Mesendoderm (in vitro differentiated cells): ENCODE results near the gene PHF21A.

Source experiments
- DNase-seq: peaks from one replicate; pipeline ENCODE4 v3.0.0; 2013
- H2AK5ac ChIP-seq: 2 replicates; pipeline ENCODE4 v1.6.1; 2013; ENCODE audit warnings: low read length, inconsistent platforms
- H2BK120ac ChIP-seq: 2 replicates; pipeline ENCODE4 v1.6.1; 2013; ENCODE audit warnings: low read depth, mild to moderate bottlenecking, low read length, moderate library complexity, mixed read lengths
- H2BK15ac ChIP-seq: replicated peaks from 2 replicates; pipeline ENCODE4 v1.6.1; 2013; ENCODE audit warnings: low read depth, mild to moderate bottlenecking, moderate library complexity
- H2BK5ac ChIP-seq: 2 replicates; pipeline ENCODE4 v1.6.1; 2013; ENCODE audit warnings: low read length, inconsistent platforms
- H3K18ac ChIP-seq: 2 replicates; pipeline ENCODE4 v1.6.1; 2013; ENCODE audit warnings: mild to moderate bottlenecking, low read length, mixed read lengths
- H3K23ac ChIP-seq: one replicate; pipeline ENCODE4 v1.6.1; 2013; ENCODE audit warnings: low read length
- H3K27ac ChIP-seq: 2 replicates; pipeline ENCODE4 v1.5.1; 2013; ENCODE audit warnings: low read depth, mild to moderate bottlenecking, inconsistent platforms, low read length, moderate library complexity
- H3K27me3 ChIP-seq: 2 replicates; pipeline ENCODE4 v1.6.1; 2013; ENCODE audit warnings: low read length, control low read depth, mild to moderate bottlenecking, inconsistent platforms; ENCODE audit not compliant: insufficient read depth, poor library complexity
- H3K36me3 ChIP-seq: 2 replicates; pipeline ENCODE4 v1.6.1; 2013; ENCODE audit warnings: low read length, inconsistent platforms; ENCODE audit not compliant: control insufficient read depth, insufficient read depth
- H3K4ac ChIP-seq: one replicate; pipeline ENCODE4 v1.6.1; 2013; ENCODE audit warnings: low read depth, mild to moderate bottlenecking, low read length, moderate library complexity
- H3K4me1 ChIP-seq: 2 replicates; pipeline ENCODE4 v1.6.1; 2013; ENCODE audit warnings: low read depth, low read length, inconsistent platforms; ENCODE audit not compliant: control insufficient read depth
- H3K4me2 ChIP-seq: 2 replicates; pipeline ENCODE4 v1.6.1; 2013; ENCODE audit warnings: low read length
- H3K4me3 ChIP-seq: 2 replicates; pipeline ENCODE4 v1.5.1; 2013; ENCODE audit warnings: mild to moderate bottlenecking, low read length
- H3K56ac ChIP-seq: one replicate; pipeline ENCODE4 v1.6.1; 2013; ENCODE audit warnings: low read length
- H3K79me1 ChIP-seq: 2 replicates; pipeline ENCODE4 v1.6.1; 2013; ENCODE audit warnings: low read length, inconsistent platforms
- H3K79me2 ChIP-seq: 2 replicates; pipeline ENCODE4 v1.6.1; 2013; ENCODE audit warnings: mild to moderate bottlenecking, low read length; ENCODE audit not compliant: control insufficient read depth, insufficient read depth
- H3K9ac ChIP-seq: 2 replicates; pipeline ENCODE4 v1.6.1; 2013; ENCODE audit warnings: low read length, inconsistent platforms
- H4K5ac ChIP-seq: one replicate; pipeline ENCODE4 v1.6.1; 2013; ENCODE audit warnings: low read length
- H4K8ac ChIP-seq: one replicate; pipeline ENCODE4 v1.6.1; 2013; ENCODE audit warnings: low read depth, mild to moderate bottlenecking, control low read depth, low read length, moderate library complexity
- WGBS: extraction: QIAGEN DNeasy Blood & Tissue Kit; methylation state at CpG from one replicate; pipeline ENCODE4 v1.1.7; 2013; ENCODE audit warnings: low lambda C conversion rate, missing lambda C conversion rate; ENCODE audit not compliant: insufficient coverage; ENCODE audit errors: extremely low coverage; 5-methylcytosine and 5-hydroxymethylcytosine counted together

PHF21A gene

GRCh38 chr11:46125284-46125683, 4.0 kb upstream of the PHF21A start:
- WGBS, result no CpG with 5 or more reads among the region's 3 CpGs

GRCh38 chr11:46122945-46123715, 1.9 kb upstream of the PHF21A start:
- H3K4me3 ChIP-seq, result no peak overlapping the region
- no peak overlapping the region for H3K27ac ChIP-seq
- no peak overlapping the region for H3K23ac ChIP-seq
- H3K4me2 ChIP-seq, result no peak overlapping the region
- H3K36me3 ChIP-seq, result no peaks in the 10 kb centered on the region
- no peak overlapping the region for H3K18ac ChIP-seq
- no peak overlapping the region for H4K8ac ChIP-seq
- H2BK5ac ChIP-seq, result no peak overlapping the region
- H2AK5ac ChIP-seq, result no peak overlapping the region
- no peak overlapping the region for H3K56ac ChIP-seq
- no peaks in the 10 kb centered on the region for H3K4me1 ChIP-seq
- no peak for DNase-seq
- H3K4ac ChIP-seq, result no peak overlapping the region
- no CpG with 5 or more reads among the region's 7 CpGs for WGBS
- H2BK120ac ChIP-seq, result no peak overlapping the region
- no peaks in the 10 kb centered on the region for H3K27me3 ChIP-seq
- H3K79me1 ChIP-seq, result no peaks in the 10 kb centered on the region
- H2BK15ac ChIP-seq, result no peak overlapping the region
- no peak overlapping the region for H3K9ac ChIP-seq
- H4K5ac ChIP-seq, result no peak overlapping the region
- H3K79me2 ChIP-seq, result no peaks in the 10 kb centered on the region

More at GRCh38 chr11:46125284-46125683, 4.0 kb upstream of the PHF21A start:
- Histone ChIP-seq H3K56ac (no peak overlapping the region), H3K4me1 (no peaks in the 10 kb centered on the region), H4K8ac (no peak overlapping the region), H2AK5ac (no peak overlapping the region), H3K27me3 (no peaks in the 10 kb centered on the region), H3K4ac (no peak overlapping the region), H3K18ac (no peak overlapping the region), H2BK120ac (no peak overlapping the region), H4K5ac (no peak overlapping the region), H3K36me3 (no peaks in the 10 kb centered on the region), H3K79me2 (no peaks in the 10 kb centered on the region), H3K4me3 (no peak overlapping the region), H2BK5ac (no peak overlapping the region), H3K4me2 (no peak overlapping the region), H3K23ac (no peak overlapping the region), H3K9ac (no peak overlapping the region), H2BK15ac (no peak overlapping the region), H3K79me1 (no peaks in the 10 kb centered on the region), H3K27ac (no peak overlapping the region)
- DNase-seq, result no peak

GRCh38 chr11:46121724-46122477, 647 bp upstream of the PHF21A start:
- Histone ChIP-seq H3K27me3 (no peaks in the 10 kb centered on the region), H4K8ac (no peak overlapping the region), H3K23ac (no peak overlapping the region), H3K18ac (peak overlapping the region; percentile 99), H3K4me2 (peak overlapping the region; percentile 79), H2BK15ac (no peak overlapping the region), H3K56ac (peak overlapping the region; percentile 90), H3K79me2 (no peaks in the 10 kb centered on the region), H3K4ac (peak overlapping the region; percentile 84), H2BK120ac (peak overlapping the region; percentile 94), H4K5ac (no peak overlapping the region), H3K4me3 (peak overlapping the region; percentile 85), H2AK5ac (no peak overlapping the region), H3K27ac (peak overlapping the region; percentile 98), H2BK5ac (no peak overlapping the region), H3K36me3 (no peaks in the 10 kb centered on the region), H3K79me1 (no peaks in the 10 kb centered on the region), H3K4me1 (no peaks in the 10 kb centered on the region), H3K9ac (peak overlapping the region; percentile 60)
- DNase-seq, result peak; percentile 93
- no CpG with 5 or more reads among the region's 74 CpGs for WGBS

GRCh38 chr11:46120346-46121300, 631 bp downstream of the PHF21A start:
- Histone ChIP-seq H4K5ac (no peak overlapping the region), H3K18ac (peak overlapping the region; percentile 91), H2AK5ac (no peak overlapping the region), H3K79me2 (no peaks in the 10 kb centered on the region), H3K4ac (peak overlapping the region; percentile 97), H3K79me1 (no peaks in the 10 kb centered on the region), H2BK15ac (peak overlapping the region; percentile 100), H2BK5ac (peak overlapping the region; percentile 51), H3K36me3 (no peaks in the 10 kb centered on the region), H4K8ac (peak overlapping the region; percentile 30), H3K56ac (peak overlapping the region; percentile 91), H3K27ac (peak overlapping the region; percentile 99), H3K23ac (no peak overlapping the region), H3K4me1 (no peaks in the 10 kb centered on the region), H3K4me3 (peak overlapping the region; percentile 44), H3K27me3 (no peaks in the 10 kb centered on the region), H2BK120ac (peak overlapping the region; percentile 92), H3K9ac (peak overlapping the region; percentile 68), H3K4me2 (peak overlapping the region; percentile 82)
- whole genome bisulfite sequencing, result no CpG with 5 or more reads among the region's 29 CpGs
- peak; percentile 98 for DNase-seq

- H3K4me2 ChIP-seq, result peak overlapping the region; percentile 66
- H3K79me2 ChIP-seq, result no peaks in the 10 kb centered on the region
- no peak overlapping the region for H2AK5ac ChIP-seq
- peak overlapping the region; percentile 47 for H3K9ac ChIP-seq
- H3K27ac ChIP-seq, result peak overlapping the region; percentile 80
- no CpG with 5 or more reads among the region's 56 CpGs for WGBS
- H3K36me3 ChIP-seq, result no peaks in the 10 kb centered on the region
- H4K5ac ChIP-seq, result no peak overlapping the region
- peak overlapping the region; percentile 100 for H2BK15ac ChIP-seq
- H3K4me3 ChIP-seq, result peak overlapping the region; percentile 51
- H3K27me3 ChIP-seq, result no peaks in the 10 kb centered on the region
- H2BK120ac ChIP-seq, result peak overlapping the region; percentile 92
- no peaks in the 10 kb centered on the region for H3K79me1 ChIP-seq
- H3K23ac ChIP-seq, result no peak overlapping the region
- no peak overlapping the region for H2BK5ac ChIP-seq
- H3K56ac ChIP-seq, result peak overlapping the region; percentile 68
- peak overlapping the region; percentile 30 for H4K8ac ChIP-seq
- H3K4ac ChIP-seq, result peak overlapping the region; percentile 97
- H3K4me1 ChIP-seq, result no peaks in the 10 kb centered on the region
- peak; percentile 74 for DNase-seq
- peak overlapping the region; percentile 91 for H3K18ac ChIP-seq
Measured at GRCh38 chr11:46119352-46120216, 1.7 kb downstream of the PHF21A start.
